ENCODE data around the gene SMPD4.
"Not testable (repeated sequence)": the region's sequence is repeated elsewhere in the genome, so short reads cannot be mapped to it uniquely, and the experiment has no call there.

DNA sequence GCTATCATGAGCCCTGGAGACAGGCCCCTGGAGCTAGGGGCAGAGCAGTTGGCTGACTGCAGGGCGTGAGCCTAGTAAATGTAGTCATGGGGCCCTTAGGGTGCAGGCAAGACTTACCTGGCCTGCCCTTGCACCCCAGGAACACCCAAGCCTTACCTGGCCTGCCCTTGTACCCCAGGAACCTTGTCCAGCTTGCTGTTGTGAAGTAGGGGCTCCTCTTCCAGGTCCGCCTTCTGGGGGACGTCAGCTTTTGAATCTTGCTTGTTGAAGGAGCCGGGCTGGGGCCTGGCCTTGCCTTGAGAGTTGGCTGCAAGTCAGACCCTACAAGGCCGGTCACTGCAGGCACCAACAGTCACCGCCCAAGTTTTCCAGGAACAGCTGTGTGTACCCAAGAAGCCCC lies 40.4 kb downstream of the SMPD4 start:
- not testable (repeated sequence) for TF ChIP-seq CTCF, POLR2A (IDR thresholded peaks at IDR 0.05)
